Endothelial cell (in vitro differentiated cells): ENCODE measurements around the gene ITM2B. TPM values are rescaled to one million over a fixed set of nuclear protein-coding genes. Genes with fewer than 3 reads are reported as not detected.

Experiments
- DNase-seq: peaks from one replicate; pipeline ENCODE4 v3.0.0; 2021; ENCODE audit warnings: low spot score
- H3K27ac Mint-ChIP-seq: one replicate; pipeline ENCODE4 v1.8.0; 2021; ENCODE audit warnings: mixed read lengths, inconsistent platforms; ENCODE audit not compliant: unreplicated experiment
- H3K27me3 Mint-ChIP-seq: one replicate; pipeline ENCODE4 v1.8.0; 2021; ENCODE audit warnings: mild to moderate bottlenecking, moderate library complexity, mixed read lengths, inconsistent platforms; ENCODE audit not compliant: unreplicated experiment
- H3K36me3 Mint-ChIP-seq: one replicate; pipeline ENCODE4 v1.8.0; 2021; ENCODE audit warnings: mild to moderate bottlenecking, low read depth, mixed read lengths, inconsistent platforms; ENCODE audit not compliant: unreplicated experiment
- H3K4me1 Mint-ChIP-seq: one replicate; pipeline ENCODE4 v1.8.0; 2021; ENCODE audit warnings: mild to moderate bottlenecking, mixed read lengths, inconsistent platforms; ENCODE audit not compliant: unreplicated experiment
- H3K4me3 Mint-ChIP-seq: one replicate; pipeline ENCODE4 v1.8.0; 2021; ENCODE audit warnings: mild to moderate bottlenecking, mixed read lengths, inconsistent platforms; ENCODE audit not compliant: unreplicated experiment
- H3K9me3 Mint-ChIP-seq: one replicate; pipeline ENCODE4 v1.8.0; 2021; ENCODE audit warnings: mixed read lengths, inconsistent platforms; ENCODE audit not compliant: unreplicated experiment
- total RNA-seq: library from RNA; stranded (reverse); fragmentation: NEBNext Ultra II Directional; extraction: Animal tissue kit (Norgen Biotek cat#: 25700); gene quantifications from one replicate; pipeline ENCODE4 v1.2.1, GENCODE V29; 2021; ENCODE audit not compliant: unreplicated experiment
- TF ChIP-seq, protein P1 (sequence below): fragments of 200-600 bp; sonication (generic); IDR thresholded peaks from one replicate; pipeline ENCODE4 v1.5.0; 2021; ENCODE audit warnings: antibody characterized with exemption; ENCODE audit not compliant: unreplicated experiment

The ITM2B gene
- total RNA-seq, 1 donor from 2014 or later = 448 TPM

DNA sequence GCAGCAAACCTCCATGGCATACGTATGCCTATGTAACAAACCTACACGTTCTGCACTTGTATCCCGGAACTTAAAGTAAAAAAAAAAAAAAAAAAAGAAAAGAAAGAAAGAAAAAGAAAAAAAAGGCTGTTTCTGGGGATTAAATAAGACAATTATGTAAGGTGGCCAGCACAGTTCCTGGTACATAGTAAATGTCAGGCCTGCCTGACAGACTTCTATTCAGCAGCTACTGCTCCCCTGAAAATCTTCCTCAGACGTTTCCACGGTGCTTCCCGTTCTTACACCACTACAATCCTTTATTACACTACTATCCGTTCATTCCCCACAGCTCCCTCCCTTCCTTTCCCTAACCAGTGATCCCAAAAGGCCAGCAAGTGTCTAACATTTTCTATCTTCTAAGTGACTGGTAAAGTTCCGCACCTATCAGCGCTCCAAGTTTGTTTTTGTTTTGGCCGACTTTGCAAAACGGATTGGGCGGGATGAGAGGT lies 69.9 kb downstream of the ITM2B start:
- Mint-ChIP-seq H3K27me3 (peaks cover 12% of the 10 kb centered on the region), H3K4me1 (peaks cover 18% of the 10 kb centered on the region), H3K36me3 (peaks cover 5% of the 10 kb centered on the region), H3K4me3 (peak overlapping the region; percentile 95), H3K9me3 (no peaks in the 10 kb centered on the region), H3K27ac (peak overlapping the region; percentile 98)
- DNase-seq = no peak
- TF ChIP-seq, protein P1, sequence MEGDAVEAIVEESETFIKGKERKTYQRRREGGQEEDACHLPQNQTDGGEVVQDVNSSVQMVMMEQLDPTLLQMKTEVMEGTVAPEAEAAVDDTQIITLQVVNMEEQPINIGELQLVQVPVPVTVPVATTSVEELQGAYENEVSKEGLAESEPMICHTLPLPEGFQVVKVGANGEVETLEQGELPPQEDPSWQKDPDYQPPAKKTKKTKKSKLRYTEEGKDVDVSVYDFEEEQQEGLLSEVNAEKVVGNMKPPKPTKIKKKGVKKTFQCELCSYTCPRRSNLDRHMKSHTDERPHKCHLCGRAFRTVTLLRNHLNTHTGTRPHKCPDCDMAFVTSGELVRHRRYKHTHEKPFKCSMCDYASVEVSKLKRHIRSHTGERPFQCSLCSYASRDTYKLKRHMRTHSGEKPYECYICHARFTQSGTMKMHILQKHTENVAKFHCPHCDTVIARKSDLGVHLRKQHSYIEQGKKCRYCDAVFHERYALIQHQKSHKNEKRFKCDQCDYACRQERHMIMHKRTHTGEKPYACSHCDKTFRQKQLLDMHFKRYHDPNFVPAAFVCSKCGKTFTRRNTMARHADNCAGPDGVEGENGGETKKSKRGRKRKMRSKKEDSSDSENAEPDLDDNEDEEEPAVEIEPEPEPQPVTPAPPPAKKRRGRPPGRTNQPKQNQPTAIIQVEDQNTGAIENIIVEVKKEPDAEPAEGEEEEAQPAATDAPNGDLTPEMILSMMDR = no peak

DNA sequence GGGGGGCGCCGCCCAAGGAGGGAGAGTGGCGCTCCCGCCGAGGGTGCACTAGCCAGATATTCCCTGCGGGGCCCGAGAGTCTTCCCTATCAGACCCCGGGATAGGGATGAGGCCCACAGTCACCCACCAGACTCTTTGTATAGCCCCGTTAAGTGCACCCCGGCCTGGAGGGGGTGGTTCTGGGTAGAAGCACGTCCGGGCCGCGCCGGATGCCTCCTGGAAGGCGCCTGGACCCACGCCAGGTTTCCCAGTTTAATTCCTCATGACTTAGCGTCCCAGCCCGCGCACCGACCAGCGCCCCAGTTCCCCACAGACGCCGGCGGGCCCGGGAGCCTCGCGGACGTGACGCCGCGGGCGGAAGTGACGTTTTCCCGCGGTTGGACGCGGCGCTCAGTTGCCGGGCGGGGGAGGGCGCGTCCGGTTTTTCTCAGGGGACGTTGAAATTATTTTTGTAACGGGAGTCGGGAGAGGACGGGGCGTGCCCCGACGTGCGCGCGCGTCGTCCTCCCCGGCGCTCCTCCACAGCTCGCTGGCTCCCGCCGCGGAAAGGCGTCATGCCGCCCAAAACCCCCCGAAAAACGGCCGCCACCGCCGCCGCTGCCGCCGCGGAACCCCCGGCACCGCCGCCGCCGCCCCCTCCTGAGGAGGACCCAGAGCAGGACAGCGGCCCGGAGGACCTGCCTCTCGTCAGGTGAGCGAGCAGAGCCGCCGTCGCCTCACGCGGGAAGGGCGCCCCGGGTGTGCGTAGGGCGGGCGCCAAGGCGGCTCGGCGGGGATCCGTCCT lies 70.5 kb downstream of the ITM2B start, which contains the start of gene RB1:
Gene RB1, plus strand, starts transcription at position 393 of the 784 bp plus-strand sequence. Its CDS starts 162 bp downstream, at position 555.
- DNase-seq = peak; percentile 85
- Mint-ChIP-seq H3K4me3 (peak within 1 kb of the TSS; percentile 95), H3K9me3 (no peaks in the 10 kb centered on the region), H3K27me3 (peaks cover 12% of the 10 kb centered on the region), H3K36me3 (peaks cover 6% of the 10 kb centered on the region), H3K27ac (peak within 1 kb of the TSS; percentile 98), H3K4me1 (peaks cover 18% of the 10 kb centered on the region)
- TF ChIP-seq, protein P1 = no peak

DNA sequence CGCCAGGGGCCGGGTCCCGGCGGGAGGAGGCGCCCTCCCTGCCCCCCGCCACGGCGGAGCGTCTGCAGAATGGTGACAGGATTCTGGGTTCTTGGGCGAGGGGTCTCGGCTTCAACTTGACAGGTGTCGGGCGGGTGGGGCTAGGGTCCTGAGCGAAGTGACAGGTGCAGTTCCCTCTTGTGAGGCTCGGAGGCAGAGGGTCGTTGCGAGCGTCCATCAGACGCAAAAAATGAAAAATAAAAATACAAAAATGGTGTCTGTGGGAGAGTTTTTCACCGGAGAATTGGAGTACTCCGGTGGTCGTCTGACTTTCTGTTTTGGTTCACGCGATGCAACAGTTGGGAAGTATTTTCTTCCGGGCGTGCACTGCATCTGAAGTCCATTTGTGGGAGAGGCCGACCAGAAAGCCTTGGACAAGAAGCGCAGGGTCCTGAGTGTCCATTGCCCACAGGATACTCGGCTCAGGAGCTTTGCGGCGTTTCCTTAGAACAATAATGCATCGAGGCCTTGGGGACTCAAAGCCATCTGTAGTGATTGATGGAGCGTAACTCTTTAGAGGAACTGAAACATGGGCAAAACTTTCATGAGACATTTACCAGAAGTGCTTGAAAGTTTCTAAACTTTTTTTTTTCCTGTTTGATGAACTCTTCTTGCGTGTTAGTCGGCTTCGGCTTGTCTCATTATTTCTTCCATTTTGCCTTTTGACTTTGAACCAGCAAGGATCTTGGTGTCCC lies 71.3 kb downstream of the ITM2B start:
- peaks cover 12% of the 10 kb centered on the region for H3K27me3 Mint-ChIP-seq
- TF ChIP-seq, protein P1 = no peak
- H3K9me3 Mint-ChIP-seq = no peaks in the 10 kb centered on the region
- H3K36me3 Mint-ChIP-seq = peaks cover 6% of the 10 kb centered on the region
- H3K4me3 Mint-ChIP-seq = peak overlapping the region; percentile 95
- peak overlapping the region; percentile 89 for H3K27ac Mint-ChIP-seq
- DNase-seq = peak; percentile 14
- peaks cover 18% of the 10 kb centered on the region for H3K4me1 Mint-ChIP-seq

DNA sequence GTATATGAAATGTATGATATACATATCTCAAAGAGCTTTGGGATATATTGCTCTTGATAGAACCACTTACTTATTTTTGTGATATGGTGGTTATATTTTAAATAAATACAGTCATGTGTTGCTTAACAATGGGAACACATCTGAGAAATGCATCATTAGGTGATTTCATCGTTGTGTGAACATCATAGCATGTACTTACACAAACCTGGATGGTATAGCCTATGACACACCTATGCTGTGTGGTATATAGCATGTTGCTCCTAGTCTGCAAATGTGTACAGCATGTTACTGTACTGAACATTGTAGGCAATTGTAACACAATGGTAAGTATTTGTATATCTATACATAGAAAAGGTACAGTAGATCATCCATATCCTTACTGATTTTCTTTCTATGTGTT lies 78.2 kb downstream of the ITM2B start:
- Mint-ChIP-seq H3K4me3 (no peak overlapping the region), H3K4me1 (peaks cover 3% of the 10 kb centered on the region), H3K9me3 (no peaks in the 10 kb centered on the region), H3K36me3 (peaks cover 23% of the 10 kb centered on the region), H3K27me3 (no peaks in the 10 kb centered on the region), H3K27ac (no peak overlapping the region)
- TF ChIP-seq, protein P1 = no peak
- DNase-seq = no peak
